ENCODE results near the gene CRIP2.

CRIP2 gene

DNA sequence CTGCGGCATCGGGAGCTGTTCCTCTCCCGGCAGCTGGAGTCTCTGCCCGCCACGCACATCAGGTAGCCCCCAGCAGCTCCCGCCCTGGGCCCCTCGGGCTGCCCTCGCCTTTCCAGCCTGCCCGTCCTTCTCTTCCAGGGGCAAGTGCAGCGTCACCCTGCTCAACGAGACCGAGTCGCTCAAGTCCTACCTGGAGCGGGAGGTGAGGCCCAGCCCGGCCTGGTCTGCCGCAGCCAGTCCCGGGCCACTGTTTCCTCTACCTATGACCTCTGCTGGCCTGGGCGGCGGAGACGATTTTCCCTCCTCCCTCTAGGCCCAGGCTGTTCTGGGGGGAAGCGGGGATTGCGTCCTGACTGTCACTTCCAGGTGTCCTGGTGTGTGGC is 24.5 kb upstream of the CRIP2 start:
- peaks cover 15% of the 10 kb centered on the region for H3K36me3 ChIP-seq (ENCODE audit: control insufficient read depth, insufficient read depth, low read length)
- H3K27me3 ChIP-seq (replicated peaks; ENCODE audit: control insufficient read depth, insufficient read depth, low read length), result no peaks in the 10 kb centered on the region
- no peak overlapping the region for H3K4me3 ChIP-seq (replicated peaks; ENCODE audit: low read depth, low read length)
- TF ChIP-seq, protein P1, sequence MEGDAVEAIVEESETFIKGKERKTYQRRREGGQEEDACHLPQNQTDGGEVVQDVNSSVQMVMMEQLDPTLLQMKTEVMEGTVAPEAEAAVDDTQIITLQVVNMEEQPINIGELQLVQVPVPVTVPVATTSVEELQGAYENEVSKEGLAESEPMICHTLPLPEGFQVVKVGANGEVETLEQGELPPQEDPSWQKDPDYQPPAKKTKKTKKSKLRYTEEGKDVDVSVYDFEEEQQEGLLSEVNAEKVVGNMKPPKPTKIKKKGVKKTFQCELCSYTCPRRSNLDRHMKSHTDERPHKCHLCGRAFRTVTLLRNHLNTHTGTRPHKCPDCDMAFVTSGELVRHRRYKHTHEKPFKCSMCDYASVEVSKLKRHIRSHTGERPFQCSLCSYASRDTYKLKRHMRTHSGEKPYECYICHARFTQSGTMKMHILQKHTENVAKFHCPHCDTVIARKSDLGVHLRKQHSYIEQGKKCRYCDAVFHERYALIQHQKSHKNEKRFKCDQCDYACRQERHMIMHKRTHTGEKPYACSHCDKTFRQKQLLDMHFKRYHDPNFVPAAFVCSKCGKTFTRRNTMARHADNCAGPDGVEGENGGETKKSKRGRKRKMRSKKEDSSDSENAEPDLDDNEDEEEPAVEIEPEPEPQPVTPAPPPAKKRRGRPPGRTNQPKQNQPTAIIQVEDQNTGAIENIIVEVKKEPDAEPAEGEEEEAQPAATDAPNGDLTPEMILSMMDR (IDR thresholded peaks at IDR 0.05; ENCODE audit: insufficient read depth, low read length, poor library complexity, severe bottlenecking), result no peak
- no peak for DNase-seq (ENCODE audit: extremely low read depth, insufficient read length)

DNA sequence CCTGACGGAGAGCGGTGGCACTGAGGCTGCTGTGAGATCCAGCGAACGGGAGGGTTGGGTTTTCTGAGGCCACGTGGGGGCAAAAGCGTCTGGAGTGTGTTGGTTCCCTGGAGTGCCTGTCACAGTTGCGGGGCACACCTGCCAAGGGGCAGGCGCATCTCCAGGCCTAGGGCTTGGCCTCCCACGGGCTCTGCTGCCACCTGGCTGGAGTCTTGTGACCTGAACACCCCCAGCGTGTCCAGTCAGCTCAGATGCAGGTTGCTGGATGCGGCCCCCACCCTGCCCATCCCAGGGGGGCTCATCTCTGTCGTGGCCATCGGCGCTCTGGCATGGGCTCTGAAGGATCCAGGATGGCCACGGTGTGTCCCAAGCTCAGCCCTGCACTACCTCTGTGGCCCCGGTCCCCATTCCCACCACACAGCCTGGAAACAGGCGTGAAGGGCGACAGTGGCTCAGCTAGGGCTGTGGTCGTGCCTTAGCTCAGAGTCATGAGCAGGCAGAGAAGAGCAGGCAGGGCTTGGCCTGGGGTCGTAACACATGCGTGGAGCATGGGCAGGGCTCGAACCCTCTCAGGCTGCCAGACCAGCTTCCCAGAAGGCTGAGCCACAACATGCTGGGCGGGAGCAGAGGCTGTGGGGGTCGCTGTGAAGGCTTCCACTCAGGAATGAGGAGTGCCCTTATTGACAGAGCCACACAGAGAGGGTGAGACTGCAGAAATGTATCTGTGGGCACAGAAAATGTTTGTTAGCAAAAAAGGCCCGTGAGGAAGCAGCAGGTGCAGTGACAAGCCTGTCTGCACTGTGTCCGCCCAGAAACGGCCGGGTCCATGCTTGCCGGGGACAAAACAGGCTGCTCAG is 23.5 kb upstream of the CRIP2 start:
- H3K27me3 ChIP-seq (replicated peaks; ENCODE audit: control insufficient read depth, insufficient read depth, low read length), result no peaks in the 10 kb centered on the region
- TF ChIP-seq, protein P1 (IDR thresholded peaks at IDR 0.05; ENCODE audit: insufficient read depth, low read length, poor library complexity, severe bottlenecking), result no peak
- peaks cover 13% of the 10 kb centered on the region for H3K36me3 ChIP-seq (ENCODE audit: control insufficient read depth, insufficient read depth, low read length)
- no peak overlapping the region for H3K4me3 ChIP-seq (replicated peaks; ENCODE audit: low read depth, low read length)
- no peak for DNase-seq (ENCODE audit: extremely low read depth, insufficient read length)

DNA sequence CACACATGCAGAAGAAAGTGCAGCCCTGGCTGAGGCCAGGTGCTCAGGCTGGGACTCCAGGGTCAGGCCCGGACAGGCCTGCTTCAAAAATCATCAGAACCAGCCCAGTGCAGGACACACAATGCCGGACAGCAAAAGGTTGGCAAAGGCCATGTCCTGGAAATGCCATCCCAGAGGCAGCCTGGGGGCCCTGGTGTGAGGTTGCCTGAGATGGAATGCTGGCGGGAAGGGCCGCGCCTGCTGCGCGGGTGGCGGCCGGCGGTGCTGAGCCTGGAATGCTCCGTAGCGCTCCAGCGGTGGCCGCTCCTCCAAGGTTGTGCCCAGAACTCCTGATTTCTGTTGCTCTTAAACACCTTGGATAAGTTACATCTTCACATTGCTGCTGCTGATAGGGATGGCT is 21.7 kb upstream of the CRIP2 start:
- TF ChIP-seq, protein P1 (IDR thresholded peaks at IDR 0.05; ENCODE audit: insufficient read depth, low read length, poor library complexity, severe bottlenecking), result no peak
- H3K36me3 ChIP-seq (ENCODE audit: control insufficient read depth, insufficient read depth, low read length), result peaks cover 20% of the 10 kb centered on the region
- H3K4me3 ChIP-seq (replicated peaks; ENCODE audit: low read depth, low read length), result no peak overlapping the region
- H3K27me3 ChIP-seq (replicated peaks; ENCODE audit: control insufficient read depth, insufficient read depth, low read length), result no peaks in the 10 kb centered on the region
- no peak for DNase-seq (ENCODE audit: extremely low read depth, insufficient read length)

DNA sequence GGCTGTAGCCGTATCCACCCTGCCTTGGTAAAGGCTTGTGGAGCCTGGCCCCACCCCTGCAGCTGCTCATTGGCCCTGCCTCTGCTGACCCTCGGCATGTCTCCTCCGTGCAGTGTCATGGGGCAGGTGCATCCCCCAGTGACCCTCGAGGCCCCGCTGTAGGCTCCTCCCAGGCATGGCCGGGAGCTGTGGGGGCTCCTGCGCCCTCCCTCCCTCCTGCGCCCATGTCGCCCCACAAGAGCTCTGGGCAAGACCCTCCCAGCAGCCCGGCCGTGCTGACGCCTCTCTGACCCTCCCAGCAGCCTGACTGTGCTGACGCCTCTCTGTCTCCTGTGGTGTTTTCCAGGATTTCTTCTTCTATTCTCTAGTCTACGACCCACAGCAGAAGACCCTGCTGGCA is 20.8 kb upstream of the CRIP2 start:
- H3K4me3 ChIP-seq (replicated peaks; ENCODE audit: low read depth, low read length), result no peak overlapping the region
- H3K27me3 ChIP-seq (replicated peaks; ENCODE audit: control insufficient read depth, insufficient read depth, low read length), result no peaks in the 10 kb centered on the region
- TF ChIP-seq, protein P1 (IDR thresholded peaks at IDR 0.05; ENCODE audit: insufficient read depth, low read length, poor library complexity, severe bottlenecking), result no peak
- no peak for DNase-seq (ENCODE audit: extremely low read depth, insufficient read length)
- H3K36me3 ChIP-seq (ENCODE audit: control insufficient read depth, insufficient read depth, low read length), result peaks cover 20% of the 10 kb centered on the region

DNA sequence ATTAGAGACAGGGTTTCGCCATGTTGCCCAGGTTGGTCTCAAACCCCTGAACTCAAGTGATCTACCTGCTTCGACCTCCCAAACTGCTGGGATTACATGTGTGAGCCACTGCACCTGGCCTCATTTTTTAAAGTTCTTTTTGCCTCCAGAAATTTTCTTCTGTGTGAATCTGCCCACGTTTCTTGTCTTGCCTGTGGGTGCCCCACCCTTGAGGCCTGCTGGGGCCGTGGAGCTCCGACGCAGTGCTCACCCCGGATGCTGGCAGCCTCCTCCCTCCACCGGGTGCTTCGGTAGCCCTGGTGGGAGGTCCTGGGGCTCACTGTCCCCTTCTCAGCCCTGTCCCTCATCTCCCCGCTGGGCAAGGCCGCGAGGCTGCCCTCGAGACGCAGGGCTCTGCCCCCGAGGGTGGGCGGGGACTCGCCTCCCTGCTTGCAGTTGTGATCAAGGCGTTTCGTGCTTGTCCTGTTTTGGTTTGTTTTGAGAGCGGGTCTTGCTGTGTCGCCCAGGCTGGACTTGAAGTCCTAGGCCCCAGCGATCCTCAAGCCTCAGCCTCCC is 19.5 kb upstream of the CRIP2 start:
- DNase-seq (ENCODE audit: extremely low read depth, insufficient read length), result no peak
- peaks cover 17% of the 10 kb centered on the region for H3K36me3 ChIP-seq (ENCODE audit: control insufficient read depth, insufficient read depth, low read length)
- no peaks in the 10 kb centered on the region for H3K27me3 ChIP-seq (replicated peaks; ENCODE audit: control insufficient read depth, insufficient read depth, low read length)
- H3K4me3 ChIP-seq (replicated peaks; ENCODE audit: low read depth, low read length), result no peak overlapping the region
- TF ChIP-seq, protein P1 (IDR thresholded peaks at IDR 0.05; ENCODE audit: insufficient read depth, low read length, poor library complexity, severe bottlenecking), result no peak

Measured in GM06990 (cell line).